Neural cell (in vitro differentiated cells): ENCODE measurements around the gene CSNK2B. TPM values are rescaled to one million over a fixed set of nuclear protein-coding genes. Genes with fewer than 3 reads are reported as not detected.

Source experiments
- H2AFZ ChIP-seq: fragments of 200-600, 300-800 bp; sonication (generic), shearing (Covaris generic); 2 replicates; pipeline ENCODE4 v1.6.0; 2014; ENCODE audit warnings: low read depth, mild to moderate bottlenecking, antibody characterized with exemption, low read length, moderate library complexity
- H3F3A ChIP-seq: fragments of 200-600 bp; shearing (Covaris generic); 2 replicates; pipeline ENCODE4 v1.6.1; 2016; ENCODE audit warnings: mild to moderate bottlenecking, moderate library complexity, mixed read lengths, antibody characterized with exemption, low read length; ENCODE audit not compliant: insufficient read depth, poor library complexity, severe bottlenecking
- H3K27ac ChIP-seq: fragments of 200-600, 300-800 bp; sonication (generic), shearing (Covaris generic); 2 replicates; pipeline ENCODE4 v1.5.1; 2014; ENCODE audit warnings: mild to moderate bottlenecking, low read length, moderate library complexity
- H3K27me3 ChIP-seq: fragments of 300-800, 200-600 bp; sonication (generic), shearing (Covaris generic); 2 replicates; pipeline ENCODE4 v1.6.0; 2014; ENCODE audit warnings: mild to moderate bottlenecking, low read depth, low read length, moderate library complexity; ENCODE audit not compliant: insufficient read depth
- H3K36me3 ChIP-seq: fragments of 300-800, 200-600 bp; sonication (generic), shearing (Covaris generic); 2 replicates; pipeline ENCODE4 v1.5.1; 2014; ENCODE audit warnings: mild to moderate bottlenecking, antibody characterized with exemption, low read length, moderate library complexity; ENCODE audit not compliant: insufficient read depth
- H3K4me2 ChIP-seq: fragments of 300-800, 200-600 bp; sonication (generic), shearing (Covaris generic); 2 replicates; pipeline ENCODE4 v1.6.0; 2014; ENCODE audit warnings: mild to moderate bottlenecking, low read length
- H3K4me3 ChIP-seq: fragments of 300-800, 200-600 bp; sonication (generic), shearing (Covaris generic); 2 replicates; pipeline ENCODE4 v1.5.1; 2014; ENCODE audit warnings: mild to moderate bottlenecking, low read length, moderate library complexity
- H3K79me2 ChIP-seq: fragments of 200-600 bp; shearing (Covaris generic); replicated peaks from 2 replicates; pipeline ENCODE4 v1.6.0; 2014; ENCODE audit warnings: mild to moderate bottlenecking, low read length, moderate library complexity; ENCODE audit not compliant: insufficient read depth
- H3K9ac ChIP-seq: fragments of 300-800, 200-600 bp; sonication (generic), shearing (Covaris generic); 2 replicates; pipeline ENCODE4 v1.6.1; 2016; ENCODE audit warnings: mild to moderate bottlenecking, low read length, mixed read lengths
- H3K9me2 ChIP-seq: fragments of 200-600 bp; shearing (Covaris generic); 2 replicates; pipeline ENCODE4 v1.6.1; 2016; ENCODE audit warnings: mild to moderate bottlenecking, low read length, mixed read lengths; ENCODE audit not compliant: insufficient read depth
- H3K9me3 ChIP-seq: fragments of 200-600, 300-800 bp; sonication (generic), shearing (Covaris generic); 2 replicates; pipeline ENCODE4 v1.6.1; 2016; ENCODE audit warnings: mild to moderate bottlenecking, mixed run types, low read length, moderate library complexity, mixed read lengths
- H4K20me1 ChIP-seq: fragments of 200-600 bp; shearing (Covaris generic); 2 replicates; pipeline ENCODE4 v1.6.1; 2016; ENCODE audit warnings: mild to moderate bottlenecking, mixed run types; ENCODE audit not compliant: insufficient read depth
- EP300 ChIP-seq: fragments of 450-650 bp; conservative IDR thresholded peaks from 2 replicates; pipeline ENCODE4 v1.6.1; 2014; ENCODE audit warnings: antibody characterized with exemption, mild to moderate bottlenecking, moderate library complexity; ENCODE audit not compliant: poor library complexity, severe bottlenecking
- EZH2 ChIP-seq: fragments of 200-600, 300-800 bp; shearing (Covaris generic), sonication (generic); IDR thresholded peaks from 2 replicates; pipeline ENCODE4 v1.6.1; 2014; ENCODE audit warnings: antibody characterized with exemption, low read length, borderline replicate concordance, mild to moderate bottlenecking; ENCODE audit not compliant: insufficient read depth, poor library complexity, severe bottlenecking
- POLR2AphosphoS5 ChIP-seq: IDR thresholded peaks from 2 replicates; pipeline ENCODE4 v1.6.1; 2012
- TAF1 ChIP-seq: IDR thresholded peaks from 2 replicates; pipeline ENCODE4 v1.6.1; 2012; ENCODE audit warnings: low read depth
- polyA plus RNA-seq: library from polyadenylated mRNA; depleted of rRNA; stranded (reverse); fragments of >200 nt; gene quantifications from 2 replicates; pipeline ENCODE4 v1.2.3, GENCODE V29; 2014
- TF ChIP-seq, protein P1 (sequence below): IDR thresholded peaks from 2 replicates; pipeline ENCODE4 v1.6.1; 2012; ENCODE audit warnings: borderline replicate concordance
- TF ChIP-seq, protein P2 (sequence below): fragments of 450-650 bp; IDR thresholded peaks from 2 replicates; pipeline ENCODE4 v1.5.1; 2014; ENCODE audit warnings: antibody characterized with exemption, mild to moderate bottlenecking, moderate library complexity; ENCODE audit not compliant: poor library complexity, severe bottlenecking

CSNK2B gene
- polyA plus RNA-seq, 1 donor from 2014 or later: 135 TPM

DNA sequence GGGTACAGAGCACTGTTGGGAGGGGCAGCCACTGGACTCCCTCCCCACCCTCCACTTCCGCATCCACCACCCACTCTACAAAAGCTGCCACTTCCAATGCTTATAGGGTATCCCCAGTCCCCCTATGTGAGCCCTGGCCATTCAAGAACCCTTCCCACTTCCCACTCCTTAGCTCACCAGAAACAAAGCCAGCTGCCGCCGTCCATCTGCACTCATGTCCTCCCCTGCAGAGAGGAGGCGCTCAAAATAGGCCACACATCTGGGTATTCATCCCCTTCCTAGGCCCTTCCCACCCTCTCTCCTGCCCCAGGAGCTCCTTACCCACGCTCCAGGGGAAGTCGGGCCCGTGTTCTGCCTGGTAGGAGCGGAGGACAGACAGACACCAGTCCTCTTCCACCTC, 21.4 kb downstream of the CSNK2B start:
- Histone ChIP-seq H3K27ac (no peak overlapping the region), H3K4me2 (no peak overlapping the region), H3K9me3 (no peaks in the 10 kb centered on the region), H3K79me2 (no peaks in the 10 kb centered on the region), H4K20me1 (no peaks in the 10 kb centered on the region), H3K4me3 (no peak overlapping the region), H3F3A (no peaks in the 10 kb centered on the region), H3K36me3 (peaks cover 4% of the 10 kb centered on the region), H3K9me2 (no peaks in the 10 kb centered on the region), H3K9ac (no peak overlapping the region), H3K27me3 (no peaks in the 10 kb centered on the region), H2AFZ (no peak overlapping the region)
- no peak for TF ChIP-seq EZH2
- TF ChIP-seq POLR2AphosphoS5: no peak
- TF ChIP-seq EP300: no peak
- TF ChIP-seq, protein P1, sequence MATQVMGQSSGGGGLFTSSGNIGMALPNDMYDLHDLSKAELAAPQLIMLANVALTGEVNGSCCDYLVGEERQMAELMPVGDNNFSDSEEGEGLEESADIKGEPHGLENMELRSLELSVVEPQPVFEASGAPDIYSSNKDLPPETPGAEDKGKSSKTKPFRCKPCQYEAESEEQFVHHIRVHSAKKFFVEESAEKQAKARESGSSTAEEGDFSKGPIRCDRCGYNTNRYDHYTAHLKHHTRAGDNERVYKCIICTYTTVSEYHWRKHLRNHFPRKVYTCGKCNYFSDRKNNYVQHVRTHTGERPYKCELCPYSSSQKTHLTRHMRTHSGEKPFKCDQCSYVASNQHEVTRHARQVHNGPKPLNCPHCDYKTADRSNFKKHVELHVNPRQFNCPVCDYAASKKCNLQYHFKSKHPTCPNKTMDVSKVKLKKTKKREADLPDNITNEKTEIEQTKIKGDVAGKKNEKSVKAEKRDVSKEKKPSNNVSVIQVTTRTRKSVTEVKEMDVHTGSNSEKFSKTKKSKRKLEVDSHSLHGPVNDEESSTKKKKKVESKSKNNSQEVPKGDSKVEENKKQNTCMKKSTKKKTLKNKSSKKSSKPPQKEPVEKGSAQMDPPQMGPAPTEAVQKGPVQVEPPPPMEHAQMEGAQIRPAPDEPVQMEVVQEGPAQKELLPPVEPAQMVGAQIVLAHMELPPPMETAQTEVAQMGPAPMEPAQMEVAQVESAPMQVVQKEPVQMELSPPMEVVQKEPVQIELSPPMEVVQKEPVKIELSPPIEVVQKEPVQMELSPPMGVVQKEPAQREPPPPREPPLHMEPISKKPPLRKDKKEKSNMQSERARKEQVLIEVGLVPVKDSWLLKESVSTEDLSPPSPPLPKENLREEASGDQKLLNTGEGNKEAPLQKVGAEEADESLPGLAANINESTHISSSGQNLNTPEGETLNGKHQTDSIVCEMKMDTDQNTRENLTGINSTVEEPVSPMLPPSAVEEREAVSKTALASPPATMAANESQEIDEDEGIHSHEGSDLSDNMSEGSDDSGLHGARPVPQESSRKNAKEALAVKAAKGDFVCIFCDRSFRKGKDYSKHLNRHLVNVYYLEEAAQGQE: no peak
- TF ChIP-seq, protein P2, sequence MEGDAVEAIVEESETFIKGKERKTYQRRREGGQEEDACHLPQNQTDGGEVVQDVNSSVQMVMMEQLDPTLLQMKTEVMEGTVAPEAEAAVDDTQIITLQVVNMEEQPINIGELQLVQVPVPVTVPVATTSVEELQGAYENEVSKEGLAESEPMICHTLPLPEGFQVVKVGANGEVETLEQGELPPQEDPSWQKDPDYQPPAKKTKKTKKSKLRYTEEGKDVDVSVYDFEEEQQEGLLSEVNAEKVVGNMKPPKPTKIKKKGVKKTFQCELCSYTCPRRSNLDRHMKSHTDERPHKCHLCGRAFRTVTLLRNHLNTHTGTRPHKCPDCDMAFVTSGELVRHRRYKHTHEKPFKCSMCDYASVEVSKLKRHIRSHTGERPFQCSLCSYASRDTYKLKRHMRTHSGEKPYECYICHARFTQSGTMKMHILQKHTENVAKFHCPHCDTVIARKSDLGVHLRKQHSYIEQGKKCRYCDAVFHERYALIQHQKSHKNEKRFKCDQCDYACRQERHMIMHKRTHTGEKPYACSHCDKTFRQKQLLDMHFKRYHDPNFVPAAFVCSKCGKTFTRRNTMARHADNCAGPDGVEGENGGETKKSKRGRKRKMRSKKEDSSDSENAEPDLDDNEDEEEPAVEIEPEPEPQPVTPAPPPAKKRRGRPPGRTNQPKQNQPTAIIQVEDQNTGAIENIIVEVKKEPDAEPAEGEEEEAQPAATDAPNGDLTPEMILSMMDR: no peak
- TF ChIP-seq TAF1: no peak

DNA sequence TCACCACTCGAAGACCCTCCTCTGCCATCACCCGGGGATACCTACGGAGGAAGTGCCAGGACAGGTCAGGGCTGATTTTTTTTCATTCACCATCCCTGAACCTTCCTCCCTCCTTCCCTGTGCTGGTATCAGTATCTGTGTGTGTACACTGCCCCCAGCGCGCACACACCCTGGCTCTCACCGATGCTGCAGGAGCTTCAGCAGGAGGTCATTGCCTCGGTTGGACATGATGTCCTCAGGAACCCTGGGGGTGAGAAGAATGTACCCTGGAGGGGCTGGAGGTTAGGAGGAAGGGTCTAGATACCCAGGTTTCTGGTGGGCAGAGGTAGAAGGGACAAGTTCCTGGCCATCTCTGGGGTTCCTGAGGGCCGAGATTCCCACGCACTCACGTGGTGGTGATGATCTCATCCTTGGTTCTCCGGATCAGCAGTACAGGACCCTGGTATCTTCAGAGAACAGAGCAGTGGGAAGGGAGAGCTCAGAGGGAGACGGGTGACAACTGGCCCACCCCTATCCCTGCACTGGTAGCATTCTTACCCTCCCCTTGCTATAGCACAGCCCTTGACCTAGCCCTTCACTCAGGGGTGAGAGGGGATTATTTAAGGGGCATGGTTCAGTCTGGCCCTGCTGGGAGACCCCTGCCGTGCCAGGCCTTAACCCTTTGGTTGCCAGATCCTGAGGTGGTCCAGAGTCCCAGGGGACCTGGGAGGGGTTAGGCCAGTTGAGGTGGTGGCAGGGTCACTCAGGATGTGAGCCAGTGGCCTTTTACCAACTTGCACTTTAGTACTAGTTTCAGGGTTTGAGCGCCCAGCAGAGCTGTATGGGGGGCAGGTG, 22.2 kb downstream of the CSNK2B start:
- Histone ChIP-seq H3F3A (no peaks in the 10 kb centered on the region), H3K4me2 (no peak overlapping the region), H3K36me3 (peaks cover 4% of the 10 kb centered on the region), H3K27ac (no peak overlapping the region), H3K27me3 (no peaks in the 10 kb centered on the region), H2AFZ (no peak overlapping the region), H3K9me2 (no peaks in the 10 kb centered on the region), H3K9ac (no peak overlapping the region), H4K20me1 (no peaks in the 10 kb centered on the region), H3K9me3 (no peaks in the 10 kb centered on the region), H3K79me2 (no peaks in the 10 kb centered on the region), H3K4me3 (no peak overlapping the region)
- no peak for TF ChIP-seq TAF1
